CD4-positive, alpha-beta memory T cell (primary cell): ENCODE results near the gene PRR19. TPM values are rescaled to one million over a fixed set of nuclear protein-coding genes. Genes with fewer than 3 reads are reported as not detected.

Source experiments
- CTCF ChIA-PET: fragments of 350-600 bp; sonication (Branson Sonifier 250); formaldehyde crosslinking; loops from one replicate; lab custom pipeline; 2021; ENCODE audit warnings: inconsistent platforms; ENCODE audit not compliant: partially characterized antibody; lab: Charles Lee
- POLR2A ChIA-PET: fragments of 350-600 bp; sonication (Branson Sonifier 250); formaldehyde crosslinking; loops from one replicate; lab custom pipeline; 2021; ENCODE audit not compliant: partially characterized antibody; lab: Charles Lee
- DNase-seq, 5 donors: peaks; one replicate each; pipeline versions ENCODE4 v3.0.0 to v3.0.0-alpha.2; 2020 to 2022; ENCODE audit warnings: mixed read lengths in 1 of 5
- H3K27ac ChIP-seq: one replicate; pipeline ENCODE4 v1.7.0; 2013; ENCODE audit warnings: low read depth, low read length
- H3K27me3 ChIP-seq: 2 replicates; pipeline ENCODE4 v1.7.0; 2013; ENCODE audit warnings: mild to moderate bottlenecking, low read length, moderate library complexity; ENCODE audit not compliant: insufficient read depth
- H3K36me3 ChIP-seq: 2 replicates; pipeline ENCODE4 v1.7.0; 2013; ENCODE audit warnings: mild to moderate bottlenecking, low read length, moderate library complexity; ENCODE audit not compliant: insufficient read depth
- H3K4me1 ChIP-seq: 2 replicates; pipeline ENCODE4 v1.7.0; 2013; ENCODE audit warnings: mild to moderate bottlenecking, low read length, moderate library complexity; ENCODE audit not compliant: insufficient read depth
- H3K4me3 ChIP-seq, 2 donors: one replicate each; pipeline ENCODE4 v1.7.0; 2013; ENCODE audit warnings: low read length in 2 of 2, mild to moderate bottlenecking in 1 of 2
- H3K9me3 ChIP-seq, 2 donors: one replicate each; pipeline ENCODE4 v1.7.0; 2013; ENCODE audit warnings: low read length in 2 of 2, control low read depth in 1 of 2; ENCODE audit not compliant: control insufficient read depth in 1 of 2
- H3K27ac Mint-ChIP-seq, 7 donors: one replicate each; pipeline ENCODE4 v1.8.0; 2020 to 2021; ENCODE audit warnings: mixed read lengths in 7 of 7, mild to moderate bottlenecking in 6 of 7, inconsistent platforms in 3 of 7, moderate library complexity in 3 of 7
- H3K27me3 Mint-ChIP-seq, 2 donors: one replicate each; pipeline ENCODE4 v1.8.0; 2020 to 2021; ENCODE audit warnings: mixed read lengths in 2 of 2
- H3K36me3 Mint-ChIP-seq, 2 donors: one replicate each; pipeline ENCODE4 v1.8.0; 2020 to 2021; ENCODE audit warnings: mixed read lengths in 2 of 2, inconsistent platforms in 1 of 2, mild to moderate bottlenecking in 1 of 2
- H3K4me1 Mint-ChIP-seq, 4 donors: one replicate each; pipeline ENCODE4 v1.8.0; 2020 to 2021; ENCODE audit warnings: mixed read lengths in 4 of 4, mild to moderate bottlenecking in 1 of 4
- H3K4me3 Mint-ChIP-seq, 8 donors: one replicate each; pipeline ENCODE4 v1.8.0; 2020 to 2021; ENCODE audit warnings: mixed read lengths in 8 of 8, mild to moderate bottlenecking in 7 of 8, moderate library complexity in 6 of 8, inconsistent platforms in 3 of 8
- H3K9me3 Mint-ChIP-seq, 8 donors: one replicate each; pipeline ENCODE4 v1.8.0; 2020 to 2021; ENCODE audit warnings: mixed read lengths in 8 of 8, mild to moderate bottlenecking in 5 of 8, inconsistent platforms in 3 of 8, moderate library complexity in 1 of 8
- intact Hi-C: fragments of 100-400 bp; cut with micrococcal nuclease; formaldehyde crosslinking; loops from one replicate; pipeline ENCODE4 v1.15.1; 2023
- microRNA-seq: library from miRNA; unstranded; fragments of <30 nt; microRNA quantifications from one replicate; pipeline ENCODE4 v1.2.0, GENCODE V29; 2021; ENCODE audit warnings: borderline replicate concordance, borderline number of aligned reads, borderline microRNAs expressed, mixed read lengths
- polyA plus RNA-seq, 2 donors: library from polyadenylated mRNA; unstranded; fragments of 300-500 nt; fragmentation: Illumina TruSeq; gene quantifications; one replicate each; pipeline ENCODE4 v1.2.3, GENCODE V29; 2021
- total RNA-seq, 2 experiments: library from RNA; stranded (reverse); gene quantifications; one replicate each; pipeline ENCODE4 v1.2.3, GENCODE V29; 2021

The PRR19 gene
- total and polyA plus RNA-seq, 4 experiments from 2014 or later, result 0.28 to 0.85 (median 0.56) TPM

DNA sequence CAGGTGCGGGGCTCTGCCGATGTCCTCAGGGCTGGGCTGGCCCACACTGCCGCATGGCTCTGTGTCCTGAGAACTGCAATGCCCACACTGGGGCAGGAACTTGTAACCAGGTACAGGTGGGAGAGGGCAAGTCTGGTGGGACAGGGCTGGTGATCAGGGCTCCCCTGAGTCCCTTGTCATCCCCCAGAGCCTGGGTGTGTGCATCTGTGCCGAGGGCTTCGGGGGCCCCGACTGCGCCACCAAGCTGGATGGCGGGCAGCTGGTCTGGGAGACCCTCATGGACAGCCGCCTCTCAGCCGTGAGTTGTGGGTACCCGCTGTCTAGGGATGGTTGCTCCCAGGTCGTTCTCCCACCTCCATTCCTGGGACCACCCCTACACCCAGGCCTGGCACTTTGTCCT is 54.0 kb downstream of the PRR19 start:
- H3K4me3 Mint-ChIP-seq, result no peak overlapping the region
- no peaks in the 10 kb centered on the region for H3K27me3 Mint-ChIP-seq
- Histone ChIP-seq H3K36me3 (no peaks in the 10 kb centered on the region), H3K27ac (no peak overlapping the region), H3K27me3 (no peaks in the 10 kb centered on the region), H3K4me3 (no peak overlapping the region), H3K9me3 (no peaks in the 10 kb centered on the region), H3K4me1 (no peaks in the 10 kb centered on the region)
- H3K27ac Mint-ChIP-seq, result no peak overlapping the region
- ChIA-PET CTCF (interaction anchor here (0.6 kb wide), 1 partner anchor 14 kb away, joined by 3 read pairs; no protein-coding TSS in a partner anchor), POLR2A (no interaction called here)
- intact Hi-C loops, result no loop called here
- DNase-seq, result no peak
- no peaks in the 10 kb centered on the region for H3K9me3 Mint-ChIP-seq
- H3K4me1 Mint-ChIP-seq, result peaks cover 0 to 4% (median 0%) of the 10 kb centered on the region in 4 donors
- H3K36me3 Mint-ChIP-seq, result peaks cover 4 to 12% of the 10 kb centered on the region in 2 donors

DNA sequence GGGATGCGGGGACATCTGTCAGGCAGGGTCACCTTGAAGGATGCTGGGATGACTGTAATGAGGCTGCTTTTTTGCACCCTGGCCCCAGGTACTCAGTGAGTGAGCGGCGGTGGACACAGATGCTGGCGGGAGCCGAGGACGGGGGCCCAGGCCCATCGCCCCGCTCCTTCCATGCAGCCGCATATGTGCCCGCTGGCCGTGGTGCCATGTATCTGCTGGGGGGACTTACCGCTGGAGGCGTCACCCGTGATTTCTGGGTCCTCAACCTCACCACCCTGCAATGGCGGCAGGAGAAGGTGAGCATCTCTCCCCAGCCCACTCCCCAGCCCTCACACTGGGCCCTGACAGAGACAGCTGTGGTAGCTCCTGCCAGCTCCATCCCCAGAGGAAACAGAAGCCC is 54.8 kb downstream of the PRR19 start:
- Mint-ChIP-seq H3K36me3 (peaks cover 5 to 11% of the 10 kb centered on the region in 2 donors), H3K4me1 (peaks cover 0 to 4% (median 0%) of the 10 kb centered on the region in 4 donors), H3K27ac (no peak overlapping the region), H3K9me3 (no peaks in the 10 kb centered on the region), H3K27me3 (no peaks in the 10 kb centered on the region), H3K4me3 (no peak overlapping the region)
- no peak overlapping the region for H3K4me3 ChIP-seq
- H3K27ac ChIP-seq, result no peak overlapping the region
- no peaks in the 10 kb centered on the region for H3K36me3 ChIP-seq
- no peaks in the 10 kb centered on the region for H3K27me3 ChIP-seq
- intact Hi-C loops, result no loop called here
- no peaks in the 10 kb centered on the region for H3K9me3 ChIP-seq
- H3K4me1 ChIP-seq, result no peaks in the 10 kb centered on the region
- POLR2A ChIA-PET, result no interaction called here
- CTCF ChIA-PET, result no interaction called here
- no peak for DNase-seq

DNA sequence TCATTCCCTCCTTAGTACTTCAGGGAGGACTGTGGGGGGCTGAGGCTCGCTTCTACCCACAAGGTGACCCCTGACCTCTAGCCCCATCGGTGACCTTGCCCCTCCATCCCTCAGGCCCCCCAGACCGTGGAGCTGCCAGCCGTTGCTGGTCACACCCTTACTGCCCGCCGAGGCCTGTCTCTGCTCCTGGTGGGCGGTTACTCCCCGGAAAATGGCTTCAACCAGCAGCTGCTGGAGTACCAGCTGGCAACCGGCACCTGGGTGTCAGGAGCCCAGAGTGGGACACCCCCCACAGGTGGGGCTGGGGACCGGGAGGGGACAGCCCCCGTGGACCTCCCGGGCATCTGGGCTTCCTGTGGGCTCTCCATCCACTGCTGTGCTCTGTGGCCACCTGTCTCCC is 55.4 kb downstream of the PRR19 start:
- no peak overlapping the region for H3K27ac Mint-ChIP-seq
- peaks cover 0 to 4% (median 0%) of the 10 kb centered on the region in 4 donors for H3K4me1 Mint-ChIP-seq
- Histone ChIP-seq H3K4me3 (no peak overlapping the region), H3K27me3 (no peaks in the 10 kb centered on the region), H3K27ac (no peak overlapping the region), H3K9me3 (no peaks in the 10 kb centered on the region), H3K4me1 (no peaks in the 10 kb centered on the region), H3K36me3 (no peaks in the 10 kb centered on the region)
- H3K27me3 Mint-ChIP-seq, result no peaks in the 10 kb centered on the region
- peaks cover 5 to 7% of the 10 kb centered on the region in 2 donors for H3K36me3 Mint-ChIP-seq
- DNase-seq, result no peak
- H3K9me3 Mint-ChIP-seq, result no peaks in the 10 kb centered on the region
- CTCF ChIA-PET, result no interaction called here
- H3K4me3 Mint-ChIP-seq, result no peak overlapping the region
- intact Hi-C loops, result no loop called here
- POLR2A ChIA-PET, result no interaction called here

Small RNA genes lying within 50 kb of the gene (microRNA-seq; reads per million reads assigned to microRNA genes)
- not detected for gene MIR8077

Other genes with a start within 250 kb of the PRR19 start
- under 1 TPM; 0.12 to 0.17 TPM for gene GRIK5, start 231.9 kb upstream of the PRR19 start, total RNA-seq
- gene GRIK5, start 231.9 kb upstream of the PRR19 start, polyA plus RNA-seq, result not detected
- 10 to 100 TPM; 25.1 to 26.0 TPM for gene ZNF574, start 226.0 kb upstream of the PRR19 start, total RNA-seq
- gene ZNF574, start 226.0 kb upstream of the PRR19 start, polyA plus RNA-seq, result 10 to 100 TPM; 14.8 to 24.6 TPM
- 10 to 100 TPM; 68.5 to 69.3 TPM for gene POU2F2, start 169.7 kb upstream of the PRR19 start, total RNA-seq
- gene POU2F2, start 169.7 kb upstream of the PRR19 start, polyA plus RNA-seq, result 10 to 100 TPM in 1 of 2 donors, 1 to 10 TPM in 1; 3.1 to 22.7 TPM
- gene DEDD2, start 84.5 kb upstream of the PRR19 start, total RNA-seq, result 10 to 100 TPM; 68.4 to 71.5 TPM
- 100 to 1,000 TPM; 141 to 162 TPM for gene DEDD2, start 84.5 kb upstream of the PRR19 start, polyA plus RNA-seq
- gene ZNF526, start 81.8 kb upstream of the PRR19 start, total RNA-seq, result 10 to 100 TPM; 26.7 to 28.8 TPM
- gene ZNF526, start 81.8 kb upstream of the PRR19 start, polyA plus RNA-seq, result 10 to 100 TPM in 1 of 2 donors, 1 to 10 TPM in 1; 2.3 to 10.2 TPM
- gene GSK3A, start 59.5 kb upstream of the PRR19 start, total RNA-seq, result 10 to 100 TPM; 36.4 to 38.9 TPM
- gene GSK3A, start 59.5 kb upstream of the PRR19 start, polyA plus RNA-seq, result 10 to 100 TPM; 10.0 to 23.6 TPM
- gene ERF, start 47.0 kb upstream of the PRR19 start, total RNA-seq, result 10 to 100 TPM; 38.5 to 39.9 TPM
- 1 to 10 TPM; 2.7 to 3.7 TPM for gene ERF, start 47.0 kb upstream of the PRR19 start, polyA plus RNA-seq
- 10 to 100 TPM; 81.6 to 82.6 TPM for gene CIC, start 32.9 kb upstream of the PRR19 start, total RNA-seq
- gene CIC, start 32.9 kb upstream of the PRR19 start, polyA plus RNA-seq, result 1 to 10 TPM in 1 of 2 donors, not detected in 1; 3.5 TPM
- gene PAFAH1B3, start 492 bp downstream of the PRR19 start, total RNA-seq, result 10 to 100 TPM; 17.0 to 17.2 TPM
- 10 to 100 TPM; 35.0 to 43.7 TPM for gene PAFAH1B3, start 492 bp downstream of the PRR19 start, polyA plus RNA-seq
- not detected for gene TMEM145, start 11.2 kb downstream of the PRR19 start, total RNA-seq
- not detected for gene TMEM145, start 11.2 kb downstream of the PRR19 start, polyA plus RNA-seq
- 1 to 10 TPM; 8.6 to 9.5 TPM for gene MEGF8, start 23.5 kb downstream of the PRR19 start, total RNA-seq
- gene MEGF8, start 23.5 kb downstream of the PRR19 start, polyA plus RNA-seq, result under 1 TPM; 0.09 to 0.42 TPM
- gene CNFN, start 88.2 kb downstream of the PRR19 start, total RNA-seq, result not detected
- under 1 TPM in 1 of 2 donors, not detected in 1; 0.96 TPM for gene CNFN, start 88.2 kb downstream of the PRR19 start, polyA plus RNA-seq
- 10 to 100 TPM; 32.5 to 32.6 TPM for gene LIPE, start 125.3 kb downstream of the PRR19 start, total RNA-seq
- 1 to 10 TPM; 4.0 to 7.4 TPM for gene LIPE, start 125.3 kb downstream of the PRR19 start, polyA plus RNA-seq
- not detected for gene CXCL17, start 140.8 kb downstream of the PRR19 start, total RNA-seq
- gene CXCL17, start 140.8 kb downstream of the PRR19 start, polyA plus RNA-seq, result not detected
- 1 to 10 TPM; 1.3 to 1.6 TPM for gene CEACAM1, start 226.3 kb downstream of the PRR19 start, total RNA-seq
- gene CEACAM1, start 226.3 kb downstream of the PRR19 start, polyA plus RNA-seq, result 1 to 10 TPM; 1.8 to 5.5 TPM